SH-SY5Y (cell line): ENCODE measurements around the gene PDE4D.

Experiments
- GATA2 ChIP-seq: IDR thresholded peaks from 2 replicates; pipeline ENCODE4 v1.6.1; 2011; ENCODE audit warnings: mild to moderate bottlenecking, low read depth, low read length
- GATA3 ChIP-seq: IDR thresholded peaks from 2 replicates; pipeline ENCODE4 v1.6.1; 2011; ENCODE audit warnings: low read depth, mild to moderate bottlenecking, low read length, moderate library complexity

DNA sequence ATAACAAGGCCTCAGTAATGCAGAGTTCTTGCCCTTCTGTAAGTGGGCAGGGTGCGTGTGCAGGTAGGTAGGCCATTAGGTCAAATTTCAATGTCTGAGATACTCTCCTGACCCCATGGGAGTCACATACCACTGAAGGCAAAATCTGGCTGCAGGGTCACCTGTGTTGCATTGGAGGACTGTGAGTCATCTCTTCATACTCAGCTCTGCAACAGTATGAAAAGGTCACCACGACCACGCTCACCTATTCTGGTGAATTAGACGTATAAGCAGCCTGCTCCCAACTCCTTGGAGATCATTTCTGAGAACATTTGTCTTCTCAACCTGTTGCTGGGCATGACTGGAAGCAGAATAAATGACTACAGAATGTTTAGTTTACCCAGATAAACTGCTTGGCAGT, 599.8 kb downstream of the PDE4D start:
- TF ChIP-seq GATA3 = no peak
- TF ChIP-seq GATA2 = no peak
